Epithelial cell of esophagus (primary cell): ENCODE measurements around the gene NT5C.
"Not testable (repeated sequence)": the region's sequence is repeated elsewhere in the genome, so short reads cannot be mapped to it uniquely, and the experiment has no call there.

Experiments
- DNase-seq: peaks from one replicate; pipeline ENCODE4 v3.0.0; 2010; ENCODE audit warnings: low read depth
- H3K4me3 ChIP-seq: 2 replicates; pipeline ENCODE4 v1.5.1; 2011; ENCODE audit warnings: mild to moderate bottlenecking, low read length, control low read depth
- TF ChIP-seq, protein P1 (sequence below): IDR thresholded peaks from 2 replicates; pipeline ENCODE4 v1.5.1; 2011; ENCODE audit warnings: low read depth, mild to moderate bottlenecking, low read length, control low read depth, inconsistent platforms; ENCODE audit not compliant: insufficient read depth; ENCODE audit errors: missing control alignments

The NT5C gene

DNA sequence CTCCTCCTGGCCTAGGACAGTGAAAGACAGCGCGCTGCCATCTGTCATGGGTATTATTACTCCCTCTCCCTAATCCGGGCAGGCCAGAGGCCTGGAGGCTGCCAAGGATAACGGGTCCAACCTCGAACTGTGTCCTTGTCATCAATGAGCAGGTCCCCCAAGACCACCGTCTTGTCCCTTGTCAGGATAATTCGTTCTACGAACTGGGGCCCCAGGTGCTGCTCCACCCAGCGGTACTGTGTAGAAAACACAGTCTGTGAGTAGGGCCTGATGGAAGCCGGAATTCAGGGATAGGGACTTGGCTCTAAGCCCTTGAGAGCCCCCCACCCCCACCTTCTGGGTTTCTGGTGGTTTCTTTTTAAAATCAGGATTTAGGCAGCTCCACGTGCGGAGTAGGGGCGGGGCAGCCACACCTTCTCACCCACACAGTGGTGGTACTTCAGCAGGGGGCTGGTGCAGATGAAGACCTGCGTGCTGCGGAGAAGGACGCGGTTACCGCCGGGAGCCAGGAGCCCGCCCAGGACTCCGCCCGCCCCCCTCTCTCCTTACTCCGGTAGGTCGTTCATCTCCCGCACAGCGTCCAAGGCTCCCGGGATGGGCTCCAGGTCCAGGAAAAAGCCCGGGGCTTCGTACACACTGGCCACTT lies 787 bp downstream of the NT5C start:
- DNase-seq: peak; percentile 72
- peak overlapping the region; percentile 76 for H3K4me3 ChIP-seq
- TF ChIP-seq, protein P1, sequence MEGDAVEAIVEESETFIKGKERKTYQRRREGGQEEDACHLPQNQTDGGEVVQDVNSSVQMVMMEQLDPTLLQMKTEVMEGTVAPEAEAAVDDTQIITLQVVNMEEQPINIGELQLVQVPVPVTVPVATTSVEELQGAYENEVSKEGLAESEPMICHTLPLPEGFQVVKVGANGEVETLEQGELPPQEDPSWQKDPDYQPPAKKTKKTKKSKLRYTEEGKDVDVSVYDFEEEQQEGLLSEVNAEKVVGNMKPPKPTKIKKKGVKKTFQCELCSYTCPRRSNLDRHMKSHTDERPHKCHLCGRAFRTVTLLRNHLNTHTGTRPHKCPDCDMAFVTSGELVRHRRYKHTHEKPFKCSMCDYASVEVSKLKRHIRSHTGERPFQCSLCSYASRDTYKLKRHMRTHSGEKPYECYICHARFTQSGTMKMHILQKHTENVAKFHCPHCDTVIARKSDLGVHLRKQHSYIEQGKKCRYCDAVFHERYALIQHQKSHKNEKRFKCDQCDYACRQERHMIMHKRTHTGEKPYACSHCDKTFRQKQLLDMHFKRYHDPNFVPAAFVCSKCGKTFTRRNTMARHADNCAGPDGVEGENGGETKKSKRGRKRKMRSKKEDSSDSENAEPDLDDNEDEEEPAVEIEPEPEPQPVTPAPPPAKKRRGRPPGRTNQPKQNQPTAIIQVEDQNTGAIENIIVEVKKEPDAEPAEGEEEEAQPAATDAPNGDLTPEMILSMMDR: peak; percentile 75

DNA sequence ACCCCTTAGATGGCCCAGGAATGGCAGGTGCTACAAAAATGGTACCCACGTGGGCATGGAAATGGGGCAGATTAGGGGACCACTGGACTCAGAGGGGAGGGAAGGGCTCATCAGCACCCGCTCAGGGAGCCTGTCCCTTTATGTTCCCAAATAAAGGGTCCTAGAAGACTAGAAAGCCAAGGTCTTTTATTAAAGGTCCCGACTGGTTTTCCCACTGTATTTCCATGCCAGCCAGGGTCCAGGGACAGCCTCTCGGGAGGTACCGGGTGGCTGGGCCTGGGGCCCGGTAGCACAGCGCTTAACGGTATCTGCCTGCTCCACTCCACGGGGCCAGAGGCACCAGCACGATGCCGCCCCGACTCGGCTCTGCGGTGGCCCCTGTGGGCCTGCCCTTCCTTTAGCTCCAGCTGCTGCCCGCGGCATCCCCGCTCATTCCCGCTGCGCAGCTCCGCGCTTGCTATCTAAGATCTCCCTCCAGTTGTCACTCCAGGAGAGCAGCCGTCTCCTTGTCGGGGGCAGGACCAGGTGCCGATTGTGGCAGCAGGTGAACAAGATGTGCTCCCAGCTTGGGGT lies 1.4 kb downstream of the NT5C start:
- H3K4me3 ChIP-seq: peak overlapping the region; percentile 76
- DNase-seq: no peak
- TF ChIP-seq, protein P1: no peak

DNA sequence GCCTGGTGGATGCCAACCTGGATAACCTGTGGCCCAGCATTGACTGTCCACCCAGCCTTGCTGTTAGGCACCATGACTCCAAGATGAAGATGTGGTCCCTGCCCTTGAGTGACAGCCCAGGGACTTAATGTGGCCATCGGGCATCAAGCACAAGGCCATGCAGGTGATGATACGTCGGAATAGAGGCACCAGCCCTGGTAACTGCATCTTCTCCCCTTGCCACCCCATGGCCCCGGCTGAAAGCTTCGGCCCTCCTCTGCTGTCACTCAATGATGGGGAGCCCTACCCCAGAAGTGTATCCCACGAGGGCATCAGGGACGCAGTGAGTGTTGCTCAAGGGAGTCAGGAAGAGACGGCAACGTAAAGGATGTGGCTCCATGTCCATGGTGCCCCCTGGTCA lies 2.0 kb downstream of the NT5C start:
- no peak overlapping the region for H3K4me3 ChIP-seq
- TF ChIP-seq, protein P1: no peak
- no peak for DNase-seq

DNA sequence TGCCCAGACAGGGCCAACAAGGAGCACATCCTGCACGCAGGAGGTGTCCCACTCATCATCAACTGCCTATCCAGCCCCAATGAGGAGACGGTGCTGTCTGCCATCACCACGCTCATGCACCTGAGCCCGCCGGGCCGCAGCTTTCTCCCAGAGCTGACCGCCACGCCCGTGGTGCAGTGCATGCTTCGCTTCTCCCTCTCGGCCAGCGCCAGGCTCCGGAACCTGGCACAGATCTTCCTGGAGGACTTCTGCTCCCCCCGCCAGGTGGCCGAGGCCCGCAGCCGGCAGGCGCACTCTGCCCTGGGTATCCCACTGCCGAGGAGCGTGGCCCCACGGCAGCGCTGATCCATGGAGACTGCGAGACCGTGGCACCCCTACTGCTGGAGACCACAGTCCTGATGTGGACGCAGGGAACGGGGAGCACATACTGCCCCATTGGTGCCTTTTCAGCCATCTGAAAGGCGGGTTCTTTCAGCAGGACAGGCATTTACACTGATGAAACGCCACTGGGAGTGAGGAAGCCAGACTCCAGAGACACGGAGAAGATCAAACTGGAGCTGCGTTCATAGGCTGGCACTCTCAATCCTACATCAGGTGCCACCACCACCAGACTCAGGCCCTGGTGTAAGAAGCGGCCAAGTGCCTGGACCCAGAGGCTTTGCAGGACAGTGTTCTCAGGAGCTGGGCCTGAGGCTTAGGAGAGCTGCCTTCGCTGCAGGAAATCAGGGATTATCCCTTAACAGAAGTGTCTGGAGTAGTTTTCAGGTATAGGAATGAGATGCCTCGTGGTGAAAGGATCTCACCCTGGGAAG lies 2.6 kb downstream of the NT5C start:
- no peak for DNase-seq
- TF ChIP-seq, protein P1: no peak
- no peak overlapping the region for H3K4me3 ChIP-seq

DNA sequence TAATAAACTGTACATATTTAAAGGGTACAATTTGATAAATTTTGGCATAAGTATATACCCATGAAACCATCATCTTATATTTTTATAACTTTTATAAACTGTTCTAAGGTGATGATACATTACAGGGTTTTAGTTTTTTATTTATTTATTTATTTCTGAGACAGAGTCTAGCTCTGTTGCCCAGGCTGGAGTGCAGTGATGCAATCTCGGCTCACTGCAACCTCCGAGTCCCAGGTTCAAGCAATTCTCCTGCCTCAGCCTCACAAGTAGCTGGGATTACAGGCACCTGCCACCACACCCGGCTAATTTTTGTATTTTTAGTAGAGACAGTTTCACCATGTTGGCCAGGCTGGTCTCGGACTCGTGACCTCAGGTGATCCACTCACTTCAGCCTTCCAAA lies 3.6 kb downstream of the NT5C start:
- H3K4me3 ChIP-seq, DNase-seq: not testable (repeated sequence)

DNA sequence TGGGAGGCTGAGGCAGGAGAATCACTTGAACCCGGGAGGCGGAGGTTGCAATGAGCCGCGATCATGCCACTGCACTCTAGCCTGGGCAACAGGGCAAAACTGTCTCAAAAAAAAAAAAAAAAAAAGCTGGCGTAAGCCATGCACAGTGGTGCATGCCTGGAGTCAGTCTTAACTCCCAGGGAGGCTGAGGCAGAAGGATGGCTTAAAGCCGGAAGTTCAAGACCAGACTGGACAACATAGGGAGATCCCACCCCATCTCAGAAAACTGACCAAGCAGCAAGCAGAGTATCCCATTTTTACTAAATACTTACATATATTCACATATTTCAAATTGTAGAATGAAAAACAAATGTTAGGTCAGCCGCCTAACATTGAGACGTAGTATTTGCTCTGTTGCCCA lies 4.6 kb downstream of the NT5C start:
- H3K4me3 ChIP-seq: no peak overlapping the region
- TF ChIP-seq, protein P1: no peak
- no peak for DNase-seq

DNA sequence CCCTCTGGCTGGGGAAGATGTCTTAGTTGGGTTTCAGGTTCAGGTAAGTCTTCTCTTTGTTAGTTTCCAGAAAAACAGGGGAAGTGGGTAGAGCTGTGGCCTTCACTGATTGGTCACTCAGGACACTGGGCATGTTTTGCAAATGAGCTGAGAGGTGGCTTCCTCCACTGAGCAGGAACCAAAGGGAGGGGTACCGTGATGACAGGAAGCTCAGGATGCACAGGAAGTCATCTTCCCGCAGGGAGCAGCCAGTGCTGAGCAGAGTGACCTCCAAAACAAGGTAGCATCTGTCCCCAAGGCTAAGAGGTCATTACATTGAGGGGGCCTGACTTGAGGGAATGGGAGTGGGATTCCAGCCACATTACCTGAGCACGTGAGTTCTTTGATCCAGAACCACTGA lies 5.6 kb downstream of the NT5C start:
- TF ChIP-seq, protein P1: no peak
- H3K4me3 ChIP-seq: no peak overlapping the region
- no peak for DNase-seq
